ENCODE measurements around the gene IDH3G.

DNA sequence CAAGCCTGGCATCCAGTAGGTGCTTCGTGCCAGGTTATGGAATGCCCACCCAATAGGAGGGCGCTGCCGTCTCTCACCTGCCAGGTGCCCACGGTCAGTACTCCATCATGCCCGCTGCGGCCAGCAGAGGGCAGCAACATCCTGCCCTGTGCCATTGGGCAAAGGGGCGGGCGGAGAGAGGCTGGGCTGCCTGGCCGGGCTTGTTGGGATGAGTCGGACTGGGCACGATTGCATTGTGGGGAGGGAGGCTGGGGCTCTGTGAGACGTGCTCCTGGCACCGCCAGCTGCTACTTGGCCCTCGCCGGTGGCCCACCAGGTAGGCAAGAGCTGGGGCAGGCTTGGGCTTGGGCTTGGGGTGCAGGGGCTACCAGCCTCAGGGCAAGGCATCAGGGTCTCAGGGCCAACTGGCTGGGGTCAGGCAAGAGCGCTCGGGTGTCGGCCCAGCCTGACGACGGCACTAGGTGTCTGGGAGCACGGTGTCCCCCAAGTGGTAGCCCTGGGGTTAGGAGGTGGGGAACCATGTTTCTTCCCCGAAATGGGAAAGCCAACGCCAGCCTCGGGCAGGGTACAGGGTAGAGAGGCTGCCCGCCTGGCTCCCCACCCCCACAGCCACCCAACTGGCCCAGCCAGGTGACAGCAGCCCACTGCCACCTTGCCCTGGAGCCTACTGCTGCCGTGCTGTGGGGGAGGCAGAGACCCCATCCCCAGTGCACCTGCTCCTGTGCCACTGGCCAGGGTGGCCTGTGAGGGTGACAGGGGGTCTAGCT is 30.0 kb downstream of the IDH3G start, which contains the start of gene PLXNB3:
- TF ChIP-seq CTCF (IDR thresholded peaks at IDR 0.05), result peak; percentile 75
- TF ChIP-seq EZH2 (IDR thresholded peaks at IDR 0.05; ENCODE audit: borderline replicate concordance, insufficient read depth, low read depth, low read length, poor library complexity, severe bottlenecking), result no peak
